HEK293 (cell line): ENCODE results near the gene ALDH16A1.

Experiments used
- BCL11A ChIP-seq: fragments of 450-650 bp; formaldehyde crosslinking; IDR thresholded peaks from 2 replicates; pipeline ENCODE4 v1.5.1; 2016; ENCODE audit warnings: low read depth, missing biosample characterization, missing genetic modification characterization
- BCL11B ChIP-seq: fragments of 450-650 bp; formaldehyde crosslinking; IDR thresholded peaks from 2 replicates; pipeline ENCODE4 v1.5.1; 2016; ENCODE audit warnings: low read depth, missing biosample characterization, missing genetic modification characterization
- ELK4 ChIP-seq: IDR thresholded peaks from 2 replicates; pipeline ENCODE4 v1.6.1; 2011; ENCODE audit warnings: mild to moderate bottlenecking, low read depth, low read length, borderline replicate concordance
- GLIS1 ChIP-seq: fragments of 450-650 bp; formaldehyde crosslinking; IDR thresholded peaks from 2 replicates; pipeline ENCODE4 v1.5.1; 2016; ENCODE audit warnings: missing biosample characterization, missing genetic modification characterization
- KLF10 ChIP-seq: fragments of 450-650 bp; IDR thresholded peaks from 2 replicates; pipeline ENCODE4 v1.5.1; 2018; ENCODE audit warnings: missing biosample characterization, mild to moderate bottlenecking, missing genetic modification characterization
- KLF7 ChIP-seq: fragments of 450-650 bp; formaldehyde crosslinking; IDR thresholded peaks from 2 replicates; pipeline ENCODE4 v1.5.1; 2016; ENCODE audit warnings: missing biosample characterization, missing genetic modification characterization, borderline replicate concordance
- KLF8 ChIP-seq: fragments of 450-650 bp; formaldehyde crosslinking; IDR thresholded peaks from 2 replicates; pipeline ENCODE4 v1.5.1; 2016; ENCODE audit warnings: missing biosample characterization, missing genetic modification characterization
- MYNN ChIP-seq: fragments of 450-650 bp; formaldehyde crosslinking; IDR thresholded peaks from 2 replicates; pipeline ENCODE4 v1.5.1; 2016; ENCODE audit warnings: missing biosample characterization, missing genetic modification characterization, borderline replicate concordance
- PATZ1 ChIP-seq: fragments of 450-650 bp; formaldehyde crosslinking; IDR thresholded peaks from 2 replicates; pipeline ENCODE4 v1.5.1; 2016; ENCODE audit warnings: missing biosample characterization, missing genetic modification characterization
- SETDB1 ChIP-seq: IDR thresholded peaks from one replicate; pipeline ENCODE4 v1.6.1; 2017; ENCODE audit warnings: mild to moderate bottlenecking, low read length, moderate library complexity, mixed read lengths; ENCODE audit not compliant: insufficient read length
- ZBTB44 ChIP-seq: fragments of 450-650 bp; IDR thresholded peaks from 2 replicates; pipeline ENCODE4 v1.5.1; 2018; ENCODE audit warnings: missing biosample characterization, mild to moderate bottlenecking, missing genetic modification characterization
- ZNF121 ChIP-seq: fragments of 450-650 bp; formaldehyde crosslinking; IDR thresholded peaks from 2 replicates; pipeline ENCODE4 v1.5.1; 2016; ENCODE audit warnings: missing biosample characterization, missing genetic modification characterization
- ZNF132 ChIP-seq: fragments of 450-650 bp; formaldehyde crosslinking; IDR thresholded peaks from 2 replicates; pipeline ENCODE4 v1.5.1; 2017; ENCODE audit warnings: missing biosample characterization, missing genetic modification characterization, borderline replicate concordance
- ZNF148 ChIP-seq: fragments of 450-650 bp; formaldehyde crosslinking; IDR thresholded peaks from 2 replicates; pipeline ENCODE4 v1.5.0; 2017; ENCODE audit warnings: missing biosample characterization, missing genetic modification characterization, borderline replicate concordance
- ZNF202 ChIP-seq: fragments of 450-650 bp; formaldehyde crosslinking; IDR thresholded peaks from 2 replicates; pipeline ENCODE4 v1.5.1; 2016; ENCODE audit warnings: missing biosample characterization, missing genetic modification characterization, borderline replicate concordance
- ZNF335 ChIP-seq: fragments of 450-650 bp; formaldehyde crosslinking; conservative IDR thresholded peaks from 2 replicates; pipeline ENCODE4 v1.5.1; 2016; ENCODE audit warnings: missing biosample characterization, missing genetic modification characterization
- ZNF350 ChIP-seq: fragments of 450-650 bp; formaldehyde crosslinking; IDR thresholded peaks from 2 replicates; pipeline ENCODE4 v1.5.0; 2017; ENCODE audit warnings: missing biosample characterization, mild to moderate bottlenecking, missing genetic modification characterization
- ZNF354C ChIP-seq: fragments of 450-650 bp; formaldehyde crosslinking; IDR thresholded peaks from 2 replicates; pipeline ENCODE4 v1.5.1; 2016; ENCODE audit warnings: missing biosample characterization, missing genetic modification characterization, low read depth, borderline replicate concordance
- ZNF391 ChIP-seq: fragments of 450-650 bp; formaldehyde crosslinking; IDR thresholded peaks from 2 replicates; pipeline ENCODE4 v1.5.1; 2016; ENCODE audit warnings: low read depth, missing biosample characterization, missing genetic modification characterization, borderline replicate concordance
- ZNF571 ChIP-seq: fragments of 450-650 bp; formaldehyde crosslinking; IDR thresholded peaks from 2 replicates; pipeline ENCODE4 v1.5.0; 2017; ENCODE audit warnings: missing biosample characterization, missing genetic modification characterization
- ZNF596 ChIP-seq: fragments of 450-650 bp; IDR thresholded peaks from 2 replicates; pipeline ENCODE4 v1.5.0; 2018; ENCODE audit warnings: missing biosample characterization, mild to moderate bottlenecking, missing genetic modification characterization, moderate library complexity
- ZNF658 ChIP-seq: fragments of 450-650 bp; formaldehyde crosslinking; IDR thresholded peaks from 2 replicates; pipeline ENCODE4; 2016; ENCODE audit warnings: missing biosample characterization, missing genetic modification characterization
- ZNF692 ChIP-seq: fragments of 450-650 bp; formaldehyde crosslinking; IDR thresholded peaks from 2 replicates; pipeline ENCODE4 v1.5.1; 2016; ENCODE audit warnings: missing biosample characterization, missing genetic modification characterization
- ZNF701 ChIP-seq: fragments of 450-650 bp; formaldehyde crosslinking; IDR thresholded peaks from 2 replicates; pipeline ENCODE4 v1.5.1; 2016; ENCODE audit warnings: missing biosample characterization, missing genetic modification characterization
- ZNF792 ChIP-seq: fragments of 450-650 bp; formaldehyde crosslinking; IDR thresholded peaks from 2 replicates; pipeline ENCODE4 v1.5.1; 2016; ENCODE audit warnings: missing biosample characterization, missing genetic modification characterization
- ZSCAN5A ChIP-seq: fragments of 450-650 bp; formaldehyde crosslinking; IDR thresholded peaks from 2 replicates; pipeline ENCODE4 v1.5.1; 2016; ENCODE audit warnings: missing biosample characterization, missing genetic modification characterization
- ZXDB ChIP-seq: fragments of 450-650 bp; formaldehyde crosslinking; IDR thresholded peaks from 2 replicates; pipeline ENCODE4 v1.5.1; 2016; ENCODE audit warnings: missing biosample characterization, missing genetic modification characterization

ALDH16A1 gene

GRCh38 chr19:49475995-49476880 lies 23.2 kb downstream of the ALDH16A1 start (continued):
- no peak for TF ChIP-seq ZSCAN5A (tag by site-specific recombination)
- peak; percentile 87 for TF ChIP-seq ZNF692 (tag by site-specific recombination)
- TF ChIP-seq ZNF354C (tag by site-specific recombination), result no peak
- peak; percentile 41; the same call in 1 of the 2 replicates for TF ChIP-seq GLIS1 (tag by site-specific recombination)
- no peak for TF ChIP-seq KLF10
- no peak for TF ChIP-seq ZNF132 (tag by site-specific recombination)
- peak; percentile 84 for TF ChIP-seq ZXDB (tag by site-specific recombination)
- TF ChIP-seq MYNN, result no peak
- no peak for TF ChIP-seq ZNF202
- 0 out of 2 replicates have a peak, but pooled peaks have one; percentile 25 for TF ChIP-seq ZNF335 (tag by site-specific recombination)
- no peak for TF ChIP-seq ZNF701 (tag by site-specific recombination)
- TF ChIP-seq ZNF792 (tag by site-specific recombination), result no peak
- no peak for TF ChIP-seq ELK4
- TF ChIP-seq ZNF148 (tag by site-specific recombination), result no peak
- TF ChIP-seq ZNF596, result no peak
- TF ChIP-seq KLF7, result no peak
- no peak for TF ChIP-seq ZNF121
- peak; percentile 40; the same call in 1 of the 2 replicates for TF ChIP-seq KLF8 (tag by site-specific recombination)
- no peak for TF ChIP-seq SETDB1
- no peak for TF ChIP-seq ZNF391
- no peak for TF ChIP-seq BCL11B
- TF ChIP-seq ZBTB44, result no peak
- TF ChIP-seq BCL11A (tag by site-specific recombination), result no peak
- TF ChIP-seq ZNF571, result no peak
- TF ChIP-seq ZNF658, result no peak
- no peak for TF ChIP-seq ZNF350 (tag by site-specific recombination)
- peak; percentile 30 for TF ChIP-seq PATZ1
